ENCODE results near the gene NTSR1. TPM values are rescaled to one million over a fixed set of nuclear protein-coding genes. Genes with fewer than 3 reads are reported as not detected.
A peak's percentile ranks its signal among the peaks of the same experiment; 100 is the strongest.

Gene NTSR1
- total RNA-seq, 4 donors from 2014 or later: 0.76 TPM; not detected in 3

GRCh38 chr20:62733526-62733842 lies 24.8 kb downstream of the NTSR1 start:
- Histone ChIP-seq H3K4me3 (no peak overlapping the region), H3K4me1 (no peaks in the 10 kb centered on the region), H3K9me3 (no peaks in the 10 kb centered on the region), H3K27ac (no peak overlapping the region), H3K36me3 (no peaks in the 10 kb centered on the region), H3K27me3 (no peaks in the 10 kb centered on the region)
- DNase-seq: no peak
- no peak for TF ChIP-seq POLR2A (IDR thresholded peaks at IDR 0.05)
- TF ChIP-seq, protein P1, sequence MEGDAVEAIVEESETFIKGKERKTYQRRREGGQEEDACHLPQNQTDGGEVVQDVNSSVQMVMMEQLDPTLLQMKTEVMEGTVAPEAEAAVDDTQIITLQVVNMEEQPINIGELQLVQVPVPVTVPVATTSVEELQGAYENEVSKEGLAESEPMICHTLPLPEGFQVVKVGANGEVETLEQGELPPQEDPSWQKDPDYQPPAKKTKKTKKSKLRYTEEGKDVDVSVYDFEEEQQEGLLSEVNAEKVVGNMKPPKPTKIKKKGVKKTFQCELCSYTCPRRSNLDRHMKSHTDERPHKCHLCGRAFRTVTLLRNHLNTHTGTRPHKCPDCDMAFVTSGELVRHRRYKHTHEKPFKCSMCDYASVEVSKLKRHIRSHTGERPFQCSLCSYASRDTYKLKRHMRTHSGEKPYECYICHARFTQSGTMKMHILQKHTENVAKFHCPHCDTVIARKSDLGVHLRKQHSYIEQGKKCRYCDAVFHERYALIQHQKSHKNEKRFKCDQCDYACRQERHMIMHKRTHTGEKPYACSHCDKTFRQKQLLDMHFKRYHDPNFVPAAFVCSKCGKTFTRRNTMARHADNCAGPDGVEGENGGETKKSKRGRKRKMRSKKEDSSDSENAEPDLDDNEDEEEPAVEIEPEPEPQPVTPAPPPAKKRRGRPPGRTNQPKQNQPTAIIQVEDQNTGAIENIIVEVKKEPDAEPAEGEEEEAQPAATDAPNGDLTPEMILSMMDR (IDR thresholded peaks at IDR 0.05): no peak

DNA sequence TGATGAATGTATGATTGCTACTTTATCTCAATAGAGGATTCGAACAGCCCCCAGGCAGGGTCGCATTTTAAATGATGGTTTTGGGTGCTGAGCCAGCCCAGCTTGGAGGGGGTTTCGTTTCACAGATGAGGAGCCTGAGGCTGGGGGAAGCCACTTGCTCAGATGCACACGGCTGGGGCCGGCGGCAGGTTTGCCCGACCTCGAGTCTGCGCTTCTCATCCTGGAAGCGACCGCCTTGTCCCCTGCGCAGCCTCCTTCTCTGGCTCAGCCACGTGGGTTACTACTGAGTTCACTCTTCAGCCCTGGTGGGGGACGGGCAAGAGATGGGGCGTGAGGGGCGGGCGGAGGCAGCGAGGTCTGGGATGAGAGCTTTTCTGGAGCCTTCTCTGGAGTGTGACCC lies 25.3 kb downstream of the NTSR1 start:
- H3K4me1 ChIP-seq: peaks cover 0 to under 1% (median 0%) of the 10 kb centered on the region in 4 donors
- H3K27ac ChIP-seq: no peak overlapping the region
- H3K4me3 ChIP-seq: no peak overlapping the region
- H3K9me3 ChIP-seq: no peaks in the 10 kb centered on the region
- TF ChIP-seq POLR2A (IDR thresholded peaks at IDR 0.05): no peak
- TF ChIP-seq, protein P1 (IDR thresholded peaks at IDR 0.05): no peak
- no peaks in the 10 kb centered on the region for H3K27me3 ChIP-seq
- H3K36me3 ChIP-seq: no peaks in the 10 kb centered on the region
- peak in 1 of 3 donors; percentile 38 for DNase-seq

GRCh38 chr20:62734326-62734725 lies 25.7 kb downstream of the NTSR1 start:
- Histone ChIP-seq H3K9me3 (no peaks in the 10 kb centered on the region), H3K4me3 (no peak overlapping the region), H3K27me3 (no peaks in the 10 kb centered on the region), H3K27ac (no peak overlapping the region), H3K36me3 (no peaks in the 10 kb centered on the region), H3K4me1 (peaks cover 0 to 5% (median 3%) of the 10 kb centered on the region in 4 donors)
- TF ChIP-seq, protein P1 (IDR thresholded peaks at IDR 0.05): no peak
- no peak for TF ChIP-seq POLR2A (IDR thresholded peaks at IDR 0.05)
- peak in 2 of 3 donors; percentile 26 to 43 for DNase-seq

DNA sequence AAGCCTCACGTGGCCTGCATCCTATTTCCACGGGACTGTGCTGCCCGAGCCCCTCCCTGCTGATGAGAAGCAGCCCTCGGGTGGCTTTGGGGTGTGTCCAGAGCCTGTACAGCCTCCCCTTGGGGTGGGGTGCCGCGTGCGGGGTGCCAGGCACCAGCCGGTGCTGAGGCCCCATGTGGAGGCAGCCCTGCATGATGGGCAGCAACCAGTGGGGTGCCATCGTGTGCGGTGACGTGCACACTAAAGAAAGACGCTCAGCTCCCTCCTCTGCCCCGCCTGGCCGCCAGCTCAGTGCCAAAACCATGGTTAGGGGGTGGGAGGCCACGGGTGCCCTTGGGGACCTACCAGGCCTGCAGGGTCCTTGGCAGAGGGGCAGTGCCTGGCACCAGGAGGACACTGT lies 26.2 kb downstream of the NTSR1 start:
- Histone ChIP-seq H3K4me1 (peaks cover 0 to 8% (median 6%) of the 10 kb centered on the region in 4 donors), H3K36me3 (no peaks in the 10 kb centered on the region), H3K9me3 (no peaks in the 10 kb centered on the region), H3K27ac (no peak overlapping the region), H3K4me3 (no peak overlapping the region), H3K27me3 (no peaks in the 10 kb centered on the region)
- TF ChIP-seq, protein P1 (IDR thresholded peaks at IDR 0.05): no peak
- TF ChIP-seq POLR2A (IDR thresholded peaks at IDR 0.05): no peak
- no peak for DNase-seq

GRCh38 chr20:62735331-62735821 lies 26.7 kb downstream of the NTSR1 start:
- Histone ChIP-seq H3K27me3 (no peaks in the 10 kb centered on the region), H3K9me3 (no peaks in the 10 kb centered on the region), H3K4me1 (peaks cover 0 to 8% (median 6%) of the 10 kb centered on the region in 4 donors), H3K4me3 (no peak overlapping the region), H3K27ac (no peak overlapping the region), H3K36me3 (no peaks in the 10 kb centered on the region)
- TF ChIP-seq, protein P1 (IDR thresholded peaks at IDR 0.05): no peak
- TF ChIP-seq POLR2A (IDR thresholded peaks at IDR 0.05): no peak
- peak in 1 of 3 donors; percentile 41 for DNase-seq

- peaks cover 0 to 14% (median 6%) of the 10 kb centered on the region in 4 donors for H3K4me1 ChIP-seq
- peak in 2 of 3 donors; percentile 33 to 38 for DNase-seq
- TF ChIP-seq, protein P1 (IDR thresholded peaks at IDR 0.05): no peak
- TF ChIP-seq POLR2A (IDR thresholded peaks at IDR 0.05): no peak
Observed at GRCh38 chr20:62736026-62736406, 27.4 kb downstream of the NTSR1 start.

More at GRCh38 chr20:62736026-62736406, 27.4 kb downstream of the NTSR1 start:
- H3K4me3 ChIP-seq: no peak overlapping the region
- no peaks in the 10 kb centered on the region for H3K36me3 ChIP-seq
- no peaks in the 10 kb centered on the region for H3K27me3 ChIP-seq
- no peaks in the 10 kb centered on the region for H3K9me3 ChIP-seq
- H3K27ac ChIP-seq: no peak overlapping the region

Measured in Peyer's patch (tissue), 4 donors.